Measurements from ENCODE around the gene THSD4.
A peak's percentile ranks its signal among the peaks of the same experiment; 100 is the strongest.

THSD4 gene

DNA sequence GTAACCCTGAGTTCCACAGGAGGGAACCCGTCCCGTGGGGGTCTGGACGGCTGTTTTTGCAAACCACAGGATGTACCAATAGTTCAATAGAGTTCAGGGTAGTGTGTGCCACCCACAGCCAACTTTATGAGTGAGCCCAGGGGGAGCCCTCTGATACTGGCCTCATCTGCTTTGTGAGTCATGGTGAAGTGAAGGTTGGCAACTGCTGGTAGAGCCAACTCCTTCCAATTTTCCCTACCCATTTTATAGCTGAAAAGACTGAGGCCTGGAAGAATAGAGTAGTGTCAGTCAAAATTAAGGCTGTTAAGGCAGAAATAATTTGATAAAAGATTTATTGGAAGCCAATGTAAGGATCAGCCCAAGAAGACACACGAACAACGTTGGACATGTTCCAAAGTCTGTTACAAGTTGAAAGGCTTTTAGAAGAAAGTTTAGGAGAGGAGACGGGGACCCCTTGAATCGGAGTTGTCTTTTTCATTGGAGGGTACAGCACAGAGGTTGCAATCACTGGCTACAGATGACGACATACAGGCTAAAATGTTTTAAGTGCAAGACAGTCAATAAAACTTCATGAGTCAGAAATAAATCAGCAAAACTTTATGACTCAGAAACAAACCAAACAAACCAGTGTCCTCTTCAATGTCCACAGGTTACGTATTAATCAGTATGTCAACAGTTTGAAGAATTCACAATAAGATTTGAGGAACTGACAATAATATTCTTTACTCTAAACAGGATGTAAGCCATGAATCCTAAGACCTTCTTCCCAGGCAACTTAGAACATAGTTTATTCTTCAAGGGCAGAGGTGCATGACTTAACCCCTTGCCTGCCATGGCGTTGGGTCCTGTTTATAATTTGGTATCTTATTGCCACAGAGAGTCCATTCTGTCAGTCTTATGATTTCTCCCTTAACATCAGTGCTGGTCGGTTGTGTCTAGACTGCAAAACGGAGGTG lies 632.1 kb downstream of the THSD4 start:
- Histone ChIP-seq H3K27me3 (ENCODE audit: insufficient read depth, low read depth) (no peaks in the 10 kb centered on the region), H2AFZ (ENCODE audit: low read depth) (no peak overlapping the region), H3K27ac (peak overlapping the region; percentile 17; the same call in 1 of the 2 replicates), H3K9ac (no peak overlapping the region), H4K20me1 (ENCODE audit: insufficient read depth) (no peaks in the 10 kb centered on the region), H3K4me2 (no peak overlapping the region), H3K4me1 (ENCODE audit: low read depth, poor library complexity, severe bottlenecking) (peaks cover 18% of the 10 kb centered on the region), H3K79me2 (ENCODE audit: insufficient read depth, low read depth) (no peaks in the 10 kb centered on the region), H3K4me3 (IDR thresholded peaks at IDR 0.05; ENCODE audit: insufficient read depth, low read depth, low read length) (no peak overlapping the region), H3K36me3 (ENCODE audit: insufficient read depth) (no peaks in the 10 kb centered on the region)
- TF ChIP-seq, protein P1, sequence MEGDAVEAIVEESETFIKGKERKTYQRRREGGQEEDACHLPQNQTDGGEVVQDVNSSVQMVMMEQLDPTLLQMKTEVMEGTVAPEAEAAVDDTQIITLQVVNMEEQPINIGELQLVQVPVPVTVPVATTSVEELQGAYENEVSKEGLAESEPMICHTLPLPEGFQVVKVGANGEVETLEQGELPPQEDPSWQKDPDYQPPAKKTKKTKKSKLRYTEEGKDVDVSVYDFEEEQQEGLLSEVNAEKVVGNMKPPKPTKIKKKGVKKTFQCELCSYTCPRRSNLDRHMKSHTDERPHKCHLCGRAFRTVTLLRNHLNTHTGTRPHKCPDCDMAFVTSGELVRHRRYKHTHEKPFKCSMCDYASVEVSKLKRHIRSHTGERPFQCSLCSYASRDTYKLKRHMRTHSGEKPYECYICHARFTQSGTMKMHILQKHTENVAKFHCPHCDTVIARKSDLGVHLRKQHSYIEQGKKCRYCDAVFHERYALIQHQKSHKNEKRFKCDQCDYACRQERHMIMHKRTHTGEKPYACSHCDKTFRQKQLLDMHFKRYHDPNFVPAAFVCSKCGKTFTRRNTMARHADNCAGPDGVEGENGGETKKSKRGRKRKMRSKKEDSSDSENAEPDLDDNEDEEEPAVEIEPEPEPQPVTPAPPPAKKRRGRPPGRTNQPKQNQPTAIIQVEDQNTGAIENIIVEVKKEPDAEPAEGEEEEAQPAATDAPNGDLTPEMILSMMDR (conservative IDR thresholded peaks at IDR 0.05; ENCODE audit: low read depth, low read length) = no peak

DNA sequence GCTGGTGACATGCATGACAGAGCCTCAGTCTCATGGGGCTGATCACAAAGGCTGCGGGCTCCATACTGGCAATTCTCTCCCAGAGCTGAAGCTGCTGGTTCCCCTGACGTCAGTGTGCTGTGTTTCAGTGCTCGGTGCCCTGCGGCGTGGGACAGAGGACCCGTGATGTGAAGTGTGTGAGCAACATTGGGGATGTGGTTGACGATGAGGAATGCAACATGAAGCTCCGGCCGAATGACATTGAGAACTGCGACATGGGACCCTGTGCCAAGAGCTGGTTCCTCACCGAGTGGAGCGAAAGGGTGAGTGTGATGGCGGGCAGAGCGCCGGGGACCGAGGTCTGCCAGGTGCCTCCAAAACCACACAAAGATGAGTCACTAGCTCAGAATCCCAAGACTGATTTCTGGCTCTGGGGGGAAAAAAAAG lies 633.0 kb downstream of the THSD4 start:
- Histone ChIP-seq H3K79me2 (ENCODE audit: insufficient read depth, low read depth) (no peaks in the 10 kb centered on the region), H2AFZ (ENCODE audit: low read depth) (no peak overlapping the region), H3K9ac (no peak overlapping the region), H3K4me2 (no peak overlapping the region), H3K36me3 (ENCODE audit: insufficient read depth) (no peaks in the 10 kb centered on the region), H4K20me1 (ENCODE audit: insufficient read depth) (no peaks in the 10 kb centered on the region), H3K4me1 (ENCODE audit: low read depth, poor library complexity, severe bottlenecking) (peaks cover 11% of the 10 kb centered on the region), H3K27ac (no peak overlapping the region), H3K27me3 (ENCODE audit: insufficient read depth, low read depth) (no peaks in the 10 kb centered on the region), H3K4me3 (IDR thresholded peaks at IDR 0.05; ENCODE audit: insufficient read depth, low read depth, low read length) (no peak overlapping the region)
- TF ChIP-seq, protein P1 (conservative IDR thresholded peaks at IDR 0.05; ENCODE audit: low read depth, low read length) = no peak

DNA sequence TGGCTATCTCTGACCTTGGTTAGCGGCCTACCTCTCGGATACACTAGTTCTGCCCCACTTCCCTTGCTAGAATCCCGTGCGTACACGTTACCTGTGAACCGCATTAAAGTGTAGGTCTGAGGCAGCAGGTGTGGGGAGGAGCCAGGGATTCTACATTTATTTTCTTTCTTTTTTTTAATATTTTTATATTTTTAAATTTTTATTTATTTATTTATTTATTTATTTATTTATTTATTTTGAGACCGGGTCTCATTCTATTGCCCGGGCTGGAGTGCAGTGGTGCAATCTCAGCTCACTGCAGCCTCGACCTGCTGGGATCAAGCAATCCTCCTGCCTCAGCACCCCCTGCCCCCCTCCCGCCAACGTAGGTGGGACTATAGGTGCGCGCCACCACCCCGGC lies 634.2 kb downstream of the THSD4 start:
- Histone ChIP-seq H3K36me3 (ENCODE audit: insufficient read depth) (no peaks in the 10 kb centered on the region), H3K4me2 (no peak overlapping the region), H3K27ac (no peak overlapping the region), H3K27me3 (ENCODE audit: insufficient read depth, low read depth) (no peaks in the 10 kb centered on the region), H3K4me3 (IDR thresholded peaks at IDR 0.05; ENCODE audit: insufficient read depth, low read depth, low read length) (no peak overlapping the region), H3K4me1 (ENCODE audit: low read depth, poor library complexity, severe bottlenecking) (peaks cover 6% of the 10 kb centered on the region), H3K79me2 (ENCODE audit: insufficient read depth, low read depth) (no peaks in the 10 kb centered on the region), H4K20me1 (ENCODE audit: insufficient read depth) (no peaks in the 10 kb centered on the region), H2AFZ (ENCODE audit: low read depth) (no peak overlapping the region), H3K9ac (no peak overlapping the region)
- TF ChIP-seq, protein P1 (conservative IDR thresholded peaks at IDR 0.05; ENCODE audit: low read depth, low read length) = no peak

- no peak overlapping the region for H3K9ac ChIP-seq
- H3K27me3 ChIP-seq (ENCODE audit: insufficient read depth, low read depth) = no peaks in the 10 kb centered on the region
- H3K4me3 ChIP-seq (IDR thresholded peaks at IDR 0.05; ENCODE audit: insufficient read depth, low read depth, low read length) = no peak overlapping the region
- no peak overlapping the region for H3K4me2 ChIP-seq
- H2AFZ ChIP-seq (ENCODE audit: low read depth) = no peak overlapping the region
- no peaks in the 10 kb centered on the region for H3K79me2 ChIP-seq (ENCODE audit: insufficient read depth, low read depth)
- no peaks in the 10 kb centered on the region for H4K20me1 ChIP-seq (ENCODE audit: insufficient read depth)
- no peak overlapping the region for H3K27ac ChIP-seq
- no peaks in the 10 kb centered on the region for H3K4me1 ChIP-seq (ENCODE audit: low read depth, poor library complexity, severe bottlenecking)
- TF ChIP-seq, protein P1 (conservative IDR thresholded peaks at IDR 0.05; ENCODE audit: low read depth, low read length) = no peak
- no peaks in the 10 kb centered on the region for H3K36me3 ChIP-seq (ENCODE audit: insufficient read depth)
Measured at GRCh38 chr15:71752128-71752527, 636.9 kb downstream of the THSD4 start.
